Measurements from ENCODE around the gene MORN5. TPM values are rescaled to one million over a fixed set of nuclear protein-coding genes. Genes with fewer than 3 reads are reported as not detected.

The MORN5 gene
- total and polyA plus RNA-seq, 2 donors (not counting 1 experiment from before 2014, with no cell fraction given) = not detected

- Mint-ChIP-seq H3K27ac (no peak overlapping the region), H3K4me1 (peaks cover 32% of the 10 kb centered on the region), H3K9me3 (ENCODE audit: insufficient read depth) (no peaks in the 10 kb centered on the region), H3K27me3 (peaks cover 88% of the 10 kb centered on the region), H3K4me3 (peak overlapping the region; percentile 80)
- peaks cover 0 to 24% (median 0%) of the 10 kb centered on the region in 3 donors for H3K9me3 ChIP-seq (ENCODE audit: control extremely low read depth in 1 of 3, control insufficient read depth in 2 of 3, insufficient read depth in 1 of 3, low read length in 2 of 3)
- intact Hi-C loops (cut with micrococcal nuclease) = no loop called here
- no peak overlapping the region for H3K27ac ChIP-seq (ENCODE audit: low read length in 2 of 2)
- CTCF ChIA-PET = no interaction called here
- peaks cover 33 to 38% of the 10 kb centered on the region in 2 donors for H3K4me1 ChIP-seq (ENCODE audit: control insufficient read depth in 2 of 2, insufficient read depth in 2 of 2, low read length in 2 of 2)
- H2AFZ ChIP-seq (ENCODE audit: insufficient read depth, low read depth, low read length, poor library complexity, severe bottlenecking) = peak overlapping the region; percentile 36
- H3K79me2 ChIP-seq (ENCODE audit: control insufficient read depth, insufficient read depth, low read length) = no peaks in the 10 kb centered on the region
- peak overlapping the region; percentile 56 for H3K9ac ChIP-seq (ENCODE audit: low read length)
- peaks cover 0 to 83% (median 53%) of the 10 kb centered on the region in 4 experiments for H3K27me3 ChIP-seq (replicated peaks in 1 of 4; ENCODE audit: control extremely low read depth in 1 of 4, control insufficient read depth in 3 of 4, insufficient read depth in 4 of 4, low read length in 3 of 4)
- peak overlapping the region in 2 of 5 experiments; percentile 35 to 37 for H3K4me3 ChIP-seq (ENCODE audit: control extremely low read depth in 1 of 5, extremely low read depth in 1 of 5, insufficient read depth in 1 of 5, low read depth in 2 of 5, low read length in 4 of 5)
- POLR2A ChIA-PET = no interaction called here
- TF ChIP-seq EZH2 (IDR thresholded peaks at IDR 0.05; ENCODE audit: borderline replicate concordance, insufficient read depth, low read depth, low read length, poor library complexity, severe bottlenecking) (no peak), CTCF (IDR thresholded peaks at IDR 0.05) (no peak)
- no peaks in the 10 kb centered on the region for H3K36me3 ChIP-seq (replicated peaks in 1 of 2; ENCODE audit: control extremely low read depth in 1 of 2, control insufficient read depth in 1 of 2, extremely low read depth in 1 of 2, insufficient read depth in 2 of 2, low read length in 1 of 2)
- WGBS (ENCODE audit: insufficient coverage) = 50% methylated on average over 57 of the region's 57 CpGs
- ATAC-seq (ENCODE audit: low read depth) (no peak), DNase-seq (peak; percentile 43)
- H4K20me1 ChIP-seq (ENCODE audit: control insufficient read depth, insufficient read depth, low read length, poor library complexity, severe bottlenecking) = no peaks in the 10 kb centered on the region
- H3K4me2 ChIP-seq (replicated peaks; ENCODE audit: low read depth, low read length, poor library complexity, severe bottlenecking) = peak overlapping the region; percentile 80
These were observed 60.4 kb downstream of the MORN5 start for GRCh38 chr9:122219856-122220672.

- Histone ChIP-seq H2AFZ (ENCODE audit: insufficient read depth, low read depth, low read length, poor library complexity, severe bottlenecking) (no peak overlapping the region), H3K27me3 (replicated peaks in 1 of 4; ENCODE audit: control extremely low read depth in 1 of 4, control insufficient read depth in 3 of 4, insufficient read depth in 4 of 4, low read length in 3 of 4) (peaks cover 0 to 80% (median 52%) of the 10 kb centered on the region in 4 experiments), H3K4me3 (ENCODE audit: control extremely low read depth in 1 of 5, extremely low read depth in 1 of 5, insufficient read depth in 1 of 5, low read depth in 2 of 5, low read length in 4 of 5) (no peak overlapping the region), H3K27ac (ENCODE audit: low read length in 2 of 2) (no peak overlapping the region), H3K79me2 (ENCODE audit: control insufficient read depth, insufficient read depth, low read length) (no peaks in the 10 kb centered on the region), H3K9me3 (ENCODE audit: control extremely low read depth in 1 of 3, control insufficient read depth in 2 of 3, insufficient read depth in 1 of 3, low read length in 2 of 3) (peaks cover 0 to 24% (median 0%) of the 10 kb centered on the region in 3 donors), H4K20me1 (ENCODE audit: control insufficient read depth, insufficient read depth, low read length, poor library complexity, severe bottlenecking) (no peaks in the 10 kb centered on the region), H3K4me2 (replicated peaks; ENCODE audit: low read depth, low read length, poor library complexity, severe bottlenecking) (peak overlapping the region; percentile 35), H3K36me3 (replicated peaks in 1 of 2; ENCODE audit: control extremely low read depth in 1 of 2, control insufficient read depth in 1 of 2, extremely low read depth in 1 of 2, insufficient read depth in 2 of 2, low read length in 1 of 2) (no peaks in the 10 kb centered on the region), H3K9ac (ENCODE audit: low read length) (no peak overlapping the region), H3K4me1 (ENCODE audit: control insufficient read depth in 2 of 2, insufficient read depth in 2 of 2, low read length in 2 of 2) (peaks cover 33 to 38% of the 10 kb centered on the region in 2 donors)
- H3K9me3 Mint-ChIP-seq (ENCODE audit: insufficient read depth) = no peaks in the 10 kb centered on the region
- TF ChIP-seq EZH2 (IDR thresholded peaks at IDR 0.05; ENCODE audit: borderline replicate concordance, insufficient read depth, low read depth, low read length, poor library complexity, severe bottlenecking) = no peak
- TF ChIP-seq CTCF (IDR thresholded peaks at IDR 0.05) = no peak
- DNase-seq (no peak), ATAC-seq (ENCODE audit: low read depth) (no peak)
- intact Hi-C loops (cut with micrococcal nuclease) = no loop called here
- H3K4me1 Mint-ChIP-seq = peaks cover 32% of the 10 kb centered on the region
- no peak overlapping the region for H3K27ac Mint-ChIP-seq
- ChIA-PET CTCF (no interaction called here), POLR2A (no interaction called here)
- WGBS (ENCODE audit: insufficient coverage) = 70% methylated on average over 8 of the region's 18 CpGs
- peaks cover 85% of the 10 kb centered on the region for H3K27me3 Mint-ChIP-seq
- H3K4me3 Mint-ChIP-seq = no peak overlapping the region
These were observed 61.0 kb downstream of the MORN5 start for GRCh38 chr9:122220673-122221182.
